NCI-H446 treated with DMSO at 0.1 percent for 48 hours (cell line): ENCODE results near the gene TMEM181.
"Not testable (repeated sequence)": the region's sequence is repeated elsewhere in the genome, so short reads cannot be mapped to it uniquely, and the experiment has no call there.

Experiments
- DNase-seq: peaks from one replicate; lab custom pipeline; 2025; lab: John Stamatoyannopoulos, UW

TMEM181 gene

GRCh38 chr6:158596861-158597260, 37.0 kb downstream of the TMEM181 start:
- peak; percentile 46 for DNase-seq

DNA sequence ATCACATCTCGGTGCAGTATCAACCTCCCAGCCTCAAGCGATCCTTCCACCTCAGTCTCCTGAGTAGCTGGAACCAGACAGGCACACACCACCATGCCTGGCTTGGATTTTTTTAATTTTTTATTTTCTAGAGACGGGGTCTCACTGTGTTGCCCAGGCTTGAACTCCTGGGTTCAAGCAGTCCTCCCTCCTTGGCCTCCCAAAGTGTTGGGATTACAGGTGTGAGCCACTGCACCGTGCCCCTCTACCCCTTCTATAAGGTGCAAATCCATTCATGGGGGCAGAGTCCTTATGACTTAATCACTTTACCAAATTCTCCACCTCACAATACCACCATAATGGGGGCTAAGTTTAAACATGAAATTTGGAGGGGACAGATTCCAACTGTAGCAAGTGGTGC, 37.7 kb downstream of the TMEM181 start:
- DNase-seq, result no peak

DNA sequence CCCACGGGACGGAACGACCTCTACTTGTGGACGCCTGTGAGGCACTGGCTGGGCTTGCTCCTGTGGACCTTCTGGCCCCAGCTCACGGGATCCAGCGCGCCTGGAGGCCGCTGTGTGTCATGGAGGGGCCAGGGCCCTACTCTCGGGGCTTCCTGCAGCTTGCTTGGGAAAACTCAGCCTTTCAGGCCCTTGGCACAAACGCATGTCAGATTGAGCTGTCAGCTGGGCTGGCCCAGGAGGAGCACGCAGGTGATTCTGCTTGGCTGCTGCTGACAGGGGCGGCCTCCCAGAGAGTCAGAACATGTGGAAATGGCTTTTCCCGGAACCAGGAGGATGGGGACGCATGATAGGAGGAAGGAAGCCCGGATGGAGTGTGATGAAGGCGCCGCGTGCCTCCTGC, 39.7 kb downstream of the TMEM181 start:
- no peak for DNase-seq

DNA sequence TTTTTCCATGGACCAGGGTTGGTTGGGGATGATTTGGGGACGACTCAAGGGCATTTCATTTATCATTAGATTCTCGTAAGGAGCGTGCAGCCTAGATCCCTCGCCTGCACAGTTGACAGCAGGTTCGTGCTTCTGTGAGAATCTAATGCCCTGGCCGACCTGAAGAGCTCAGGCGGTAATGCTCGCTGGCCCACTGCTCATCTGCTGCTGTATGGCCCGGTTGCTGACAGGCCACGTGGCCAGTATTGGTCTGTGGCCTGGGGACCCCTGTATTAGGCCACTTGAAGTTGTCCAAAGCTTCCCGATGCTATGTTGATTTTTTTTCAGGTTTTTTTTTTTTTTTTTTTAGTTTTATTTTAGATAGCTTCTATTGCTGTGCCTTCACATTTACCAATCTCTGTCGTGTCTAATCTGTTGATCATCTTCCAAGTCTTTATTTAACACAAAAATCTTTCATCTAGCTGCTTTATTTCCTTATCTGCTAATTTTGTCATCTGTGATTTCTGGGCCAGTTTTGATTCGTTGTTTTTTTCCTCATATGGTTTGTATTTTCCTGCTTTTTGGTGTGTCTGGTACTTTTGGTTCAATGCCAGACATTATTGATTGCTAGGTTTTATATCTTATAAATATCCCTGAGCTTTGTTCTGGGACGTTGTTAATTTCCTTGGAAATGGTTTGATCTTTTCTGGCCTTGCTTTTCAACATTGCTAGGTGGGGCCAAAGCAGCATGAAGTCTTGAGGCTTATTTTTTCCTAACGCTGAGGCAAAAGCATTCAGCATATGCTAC, 43.6 kb downstream of the TMEM181 start:
- no peak for DNase-seq

DNA sequence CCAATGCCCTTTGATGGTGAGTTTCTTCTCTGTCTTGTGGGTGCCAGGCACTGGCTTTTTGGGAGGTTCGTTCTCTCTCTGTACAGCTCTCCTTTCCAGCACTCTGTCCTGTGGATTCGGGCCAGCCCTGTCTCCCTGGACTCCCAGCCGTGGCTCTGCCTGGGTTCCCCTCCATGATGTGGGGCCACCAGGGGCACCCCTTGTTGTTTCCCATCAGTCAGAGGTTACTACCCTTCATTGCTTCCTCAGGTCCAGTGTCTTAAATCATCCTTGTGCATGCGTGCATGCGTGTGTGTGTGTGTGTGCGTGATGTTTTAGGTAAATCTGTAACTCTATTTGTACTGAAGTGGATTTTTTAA, 44.1 kb downstream of the TMEM181 start:
- no peak for DNase-seq

- DNase-seq, result peak; percentile 43
Measured at GRCh38 chr6:158605266-158605878, 45.5 kb downstream of the TMEM181 start.

GRCh38 chr6:158606011-158606410, 46.1 kb downstream of the TMEM181 start:
- not testable (repeated sequence) for DNase-seq

GRCh38 chr6:158606935-158607334, 47.0 kb downstream of the TMEM181 start:
- DNase-seq, result no peak

DNA sequence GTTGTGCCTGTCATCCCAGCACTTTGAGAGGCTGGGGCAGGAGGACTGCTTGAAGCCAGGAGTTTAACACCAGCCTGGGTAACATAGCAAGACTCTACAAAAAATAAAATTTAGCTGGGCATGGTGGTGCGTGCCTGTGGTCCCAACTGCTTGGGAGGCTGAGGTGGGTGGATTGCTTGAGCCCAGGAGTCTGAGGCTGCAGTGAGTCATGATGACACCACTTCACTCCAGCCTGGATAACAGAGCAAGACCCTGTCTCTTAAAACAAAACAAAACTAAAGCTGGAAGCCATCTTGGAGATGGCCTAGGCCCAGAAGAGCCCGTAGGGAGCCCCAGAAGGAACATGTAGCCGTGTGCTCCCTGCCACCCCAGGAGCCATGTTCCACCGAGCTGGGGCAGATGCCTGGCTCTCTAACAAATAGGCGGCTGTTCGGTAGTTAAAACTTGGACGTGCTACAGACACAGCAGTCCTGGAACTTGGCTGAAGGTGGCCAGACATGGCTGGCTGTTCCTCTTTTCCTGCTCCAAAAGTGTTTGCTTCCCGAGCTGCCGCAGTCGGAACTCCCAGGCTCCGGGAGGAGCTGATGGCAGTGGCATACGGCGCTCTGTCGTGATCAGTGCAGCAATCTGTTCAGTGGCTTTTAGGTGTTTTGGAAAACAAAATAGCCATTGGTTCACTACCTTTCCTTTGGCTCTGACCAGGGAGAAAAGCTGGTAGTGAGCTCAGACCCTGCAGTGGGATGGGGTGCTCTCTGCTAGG, 47.7 kb downstream of the TMEM181 start:
- peak; percentile 56 for DNase-seq

DNA sequence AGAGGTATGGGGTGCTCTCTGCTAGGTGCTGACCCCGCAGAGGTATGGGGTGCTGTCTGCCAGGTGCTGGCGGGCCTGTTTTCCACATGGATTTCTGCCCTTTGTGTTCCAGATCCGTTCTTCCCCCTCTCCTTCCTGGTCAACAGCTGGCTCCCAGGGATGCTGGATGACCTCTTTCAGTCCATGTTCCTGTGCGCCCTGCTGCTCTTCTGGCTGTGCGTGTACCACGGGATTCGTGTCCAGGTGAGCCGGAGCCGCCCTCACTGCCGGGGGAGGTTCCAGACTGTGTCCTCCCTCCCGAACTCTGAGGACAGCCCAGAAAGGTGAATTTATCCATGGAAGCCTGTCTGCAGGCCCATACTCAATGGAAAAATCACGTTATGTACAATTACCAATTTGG, 48.3 kb downstream of the TMEM181 start:
- no peak for DNase-seq

- no peak for DNase-seq
Measured at GRCh38 chr6:158609455-158610155, 49.7 kb downstream of the TMEM181 start.

DNA sequence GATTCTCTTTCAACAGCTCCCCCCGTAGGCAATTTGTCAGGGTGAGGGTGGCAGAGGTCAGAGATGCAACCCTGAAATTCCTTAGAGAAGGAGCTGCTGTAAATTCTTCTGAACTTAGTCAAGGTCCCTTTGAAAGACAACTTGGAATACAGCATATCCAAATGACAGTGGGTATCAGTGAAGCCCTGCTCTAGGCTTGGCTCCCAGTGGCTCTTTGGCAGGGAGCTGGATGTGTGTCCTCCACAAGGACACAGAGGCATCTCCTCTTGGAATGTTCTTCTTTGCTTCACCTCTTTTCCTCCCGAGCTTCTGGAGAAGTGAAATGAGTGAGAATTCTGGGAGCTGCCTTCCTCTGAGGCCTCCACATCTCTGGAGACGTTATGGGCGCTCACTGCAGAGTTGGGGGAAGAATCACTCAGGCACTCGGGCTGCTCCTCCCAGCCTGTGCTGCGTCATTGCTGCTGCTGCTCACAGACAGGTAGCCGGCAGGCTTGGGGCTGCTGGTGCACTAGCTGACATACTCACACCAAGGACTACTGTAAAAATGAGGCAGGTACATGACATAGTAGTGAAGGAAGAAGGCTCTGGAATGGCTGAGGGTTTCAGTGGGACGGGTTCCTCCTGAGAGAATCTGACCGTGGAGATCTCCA, 50.6 kb downstream of the TMEM181 start:
- DNase-seq, result no peak

DNA sequence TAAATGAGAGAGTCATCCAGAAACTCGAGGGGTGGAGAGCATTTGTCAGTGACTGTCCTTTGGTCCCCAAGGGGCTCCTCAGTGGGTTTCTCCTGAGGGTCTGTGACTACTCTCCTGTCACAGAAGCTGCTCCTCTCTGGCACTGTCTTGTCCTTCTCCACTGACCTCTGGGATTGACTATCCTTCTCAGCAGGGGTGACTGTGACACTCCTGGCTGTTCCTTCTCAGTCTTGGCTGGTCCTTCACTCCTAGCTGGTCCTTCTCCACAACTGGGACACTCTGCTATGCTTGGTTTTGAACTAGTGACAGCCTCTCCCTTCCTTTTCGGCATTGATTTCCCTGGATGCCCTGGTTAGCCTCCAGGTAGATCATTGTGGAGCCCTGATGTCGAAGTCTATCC, 51.1 kb downstream of the TMEM181 start:
- no peak for DNase-seq

- no peak for DNase-seq
Measured at GRCh38 chr6:158611541-158612370, 51.9 kb downstream of the TMEM181 start.

DNA sequence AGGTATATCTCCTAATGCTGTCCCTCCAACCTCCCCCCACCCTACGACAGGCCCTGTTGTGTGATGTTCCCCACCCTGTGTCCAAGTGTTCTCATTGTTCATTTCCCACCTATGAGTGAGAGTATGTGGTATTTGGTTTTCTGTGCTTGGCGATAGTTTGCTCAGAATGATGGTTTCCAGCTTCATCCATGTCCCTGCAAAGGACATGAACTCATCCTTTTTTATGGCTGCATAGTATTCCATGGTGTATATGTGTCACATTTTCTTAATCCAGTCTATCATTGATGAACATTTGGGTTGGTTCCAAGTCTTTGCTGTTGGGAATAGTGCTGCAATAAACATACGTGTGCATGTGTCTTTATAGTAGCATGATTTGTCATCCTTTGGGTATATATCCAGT, 54.7 kb downstream of the TMEM181 start:
- not testable (repeated sequence) for DNase-seq

DNA sequence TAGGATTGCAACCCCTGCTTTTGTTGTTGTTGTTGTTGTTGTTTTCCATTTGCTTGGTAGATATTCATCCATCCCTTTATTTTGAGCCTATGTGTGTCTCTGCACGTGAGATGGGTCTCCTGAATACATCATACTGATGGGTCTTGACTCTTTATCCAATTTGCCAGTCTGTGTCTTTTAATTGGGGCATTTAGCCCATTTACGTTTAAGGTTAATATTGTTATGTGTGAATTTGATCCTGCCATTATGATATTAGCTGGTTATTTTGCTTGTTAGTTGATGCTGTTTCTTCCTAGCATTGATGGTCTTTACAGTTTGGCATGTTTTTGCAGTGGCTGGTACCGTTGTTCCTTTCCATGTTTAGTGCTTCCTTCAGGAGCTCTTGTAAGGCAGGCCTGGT, 58.4 kb downstream of the TMEM181 start:
- not testable (repeated sequence) for DNase-seq

- no peak for DNase-seq
Measured at GRCh38 chr6:158619922-158620801, 60.3 kb downstream of the TMEM181 start.

- no peak for DNase-seq
Measured at GRCh38 chr6:158620963-158621693, 61.2 kb downstream of the TMEM181 start.
